K562 (cell line): ENCODE results near the gene TMEM143. TPM values are rescaled to one million over a fixed set of nuclear protein-coding genes. Genes with fewer than 3 reads are reported as not detected.

ENCODE experiments used
- BRD9 ChIP-seq: fragments of 450-650 bp; IDR thresholded peaks from 2 replicates; pipeline ENCODE4 v1.6.1; 2018; ENCODE audit warnings: low read depth; ENCODE audit not compliant: partially characterized antibody
- DNMT1 ChIP-seq: fragments of 450-650 bp; IDR thresholded peaks from 2 replicates; pipeline ENCODE4 v1.6.1; 2016; ENCODE audit warnings: antibody characterized with exemption, mild to moderate bottlenecking
- ERF ChIP-seq: fragments of 450-650 bp; formaldehyde crosslinking; IDR thresholded peaks from 2 replicates; pipeline ENCODE4 v1.4.0; 2020; ENCODE audit warnings: mild to moderate bottlenecking, mixed read lengths
- FOXP1 ChIP-seq: sonication (generic); formaldehyde crosslinking; IDR thresholded peaks from 2 replicates; pipeline ENCODE4 v1.8.0; 2022; ENCODE audit warnings: mild to moderate bottlenecking, missing genetic modification reagents
- FUS ChIP-seq: fragments of 200-400 bp; formaldehyde crosslinking; optimal IDR thresholded peaks from 2 replicates; pipeline ENCODE3; 2017; ENCODE audit warnings: low read depth, low read length
- GABPB1 ChIP-seq: sonication (generic); formaldehyde crosslinking; IDR thresholded peaks from 2 replicates; pipeline ENCODE4 v1.8.0; 2022; ENCODE audit warnings: mild to moderate bottlenecking, missing genetic modification reagents
- GMEB1 ChIP-seq: fragments of 250-450 bp; sonication (Bioruptor Pico); IDR thresholded peaks from 2 replicates; pipeline ENCODE4 v1.4.0; 2020; ENCODE audit warnings: mild to moderate bottlenecking
- HMBOX1 ChIP-seq: sonication (generic); IDR thresholded peaks from 2 replicates; pipeline ENCODE4 v1.6.1; 2016
- HMGN3 ChIP-seq: IDR thresholded peaks from 2 replicates; pipeline ENCODE4 v1.6.1; 2011; ENCODE audit warnings: borderline replicate concordance, low read depth, mild to moderate bottlenecking, mixed read lengths, low read length; ENCODE audit not compliant: insufficient read length; ENCODE audit errors: extremely low read depth
- JUNB ChIP-seq: fragments of 450-650 bp; formaldehyde crosslinking; conservative IDR thresholded peaks from 2 replicates; pipeline ENCODE4 v1.4.0; 2020; ENCODE audit warnings: mild to moderate bottlenecking
- NFIX ChIP-seq: fragments of 250-450 bp; sonication (Bioruptor Pico); IDR thresholded peaks from 2 replicates; pipeline ENCODE4 v1.4.0; 2020; ENCODE audit warnings: low read depth, mild to moderate bottlenecking, moderate library complexity
- RFX7 ChIP-seq: fragments of 250-450 bp; sonication (Bioruptor Pico); IDR thresholded peaks from 2 replicates; pipeline ENCODE4 v1.5.1; 2021; ENCODE audit warnings: mild to moderate bottlenecking
- RUNX1 ChIP-seq: sonication (generic); IDR thresholded peaks from 2 replicates; pipeline ENCODE4 v1.6.1; 2016; ENCODE audit warnings: antibody characterized with exemption, low read depth
- SIN3A ChIP-seq, 2 experiments: fragments of 150-350 bp in 1 of 2; IDR thresholded peaks; 2 replicates each; pipeline ENCODE4 v1.6.1; 2011 to 2016; ENCODE audit warnings: borderline replicate concordance in 2 of 2, low read depth in 2 of 2, low read length in 2 of 2, mild to moderate bottlenecking in 2 of 2, moderate library complexity in 2 of 2; ENCODE audit not compliant: control insufficient read depth in 1 of 2
- TAL1 ChIP-seq: fragments of 450-650 bp; IDR thresholded peaks from 2 replicates; pipeline ENCODE4 v1.6.1; 2016; ENCODE audit warnings: mild to moderate bottlenecking
- TFAP4 ChIP-seq: sonication (generic); formaldehyde crosslinking; IDR thresholded peaks from 2 replicates; pipeline ENCODE4 v1.8.0; 2022; ENCODE audit warnings: missing genetic modification reagents, mild to moderate bottlenecking, moderate library complexity, borderline replicate concordance
- WHSC1 ChIP-seq: IDR thresholded peaks from one replicate; pipeline ENCODE4 v1.6.1; 2012; ENCODE audit warnings: low read length, control low read depth, inconsistent platforms
- ZBTB7A ChIP-seq: IDR thresholded peaks from 2 replicates; pipeline ENCODE4 v1.6.1; 2011; ENCODE audit warnings: low read depth, mild to moderate bottlenecking, low read length, moderate library complexity, borderline replicate concordance; ENCODE audit not compliant: control insufficient read depth
- ZFP1 ChIP-seq: fragments of 450-650 bp; formaldehyde crosslinking; IDR thresholded peaks from 2 replicates; pipeline ENCODE4 v1.4.0; 2020; ENCODE audit warnings: mild to moderate bottlenecking, mixed read lengths
- ZNF134 ChIP-seq: fragments of 250-450 bp; sonication (Bioruptor Pico); conservative IDR thresholded peaks from 2 replicates; pipeline ENCODE4 v1.4.0; 2020
- ZNF79 ChIP-seq: fragments of 250-450 bp; sonication (Bioruptor Pico); IDR thresholded peaks from 2 replicates; pipeline ENCODE4 v1.4.0; 2020; ENCODE audit warnings: low read depth, mild to moderate bottlenecking, moderate library complexity
- polyA plus RNA-seq, 8 experiments: library from polyadenylated mRNA; depleted of rRNA in 4 of 8; stranded (reverse) in 5 of 8; unstranded in 3 of 8; fragments of >200 nt; fragmentation: Nextera tagmentation in 2 of 8; fragmentation: Illumina TruSeq in 1 of 8; extraction: Ambion mirVana in 2 of 8; extraction: Trizol in 1 of 8; gene quantifications; 2 replicates each; pipeline versions ENCODE4 v1.2.1 to v1.2.3, GENCODE V29; 2011 to 2014; ENCODE audit warnings: inconsistent platforms in 1 of 8, missing spikeins in 1 of 8
- total RNA-seq, 7 experiments: library from RNA; depleted of rRNA in 6 of 7; stranded (reverse); fragments of >200 nt in 6 of 7; fragmentation: Illumina TruSeq in 2 of 7; extraction: Trizol in 2 of 7; gene quantifications; 2 replicates each; pipeline versions ENCODE4 v1.2.1 to v1.2.3, GENCODE V29; 2011 to 2021; ENCODE audit warnings: low replicate concordance in 1 of 7
- TF ChIP-seq, protein P1 (sequence below): fragments of 250-450 bp; sonication (Bioruptor Pico); IDR thresholded peaks from 2 replicates; pipeline ENCODE4 v1.8.0; 2021; ENCODE audit warnings: mild to moderate bottlenecking, moderate library complexity

Gene TMEM143
- total and polyA plus RNA-seq, 9 of the 15 experiments (the other 6 are each of a cell fraction or from before 2014, with no cell fraction given) = 0.66 to 8.8 (median 4.3) TPM

DNA sequence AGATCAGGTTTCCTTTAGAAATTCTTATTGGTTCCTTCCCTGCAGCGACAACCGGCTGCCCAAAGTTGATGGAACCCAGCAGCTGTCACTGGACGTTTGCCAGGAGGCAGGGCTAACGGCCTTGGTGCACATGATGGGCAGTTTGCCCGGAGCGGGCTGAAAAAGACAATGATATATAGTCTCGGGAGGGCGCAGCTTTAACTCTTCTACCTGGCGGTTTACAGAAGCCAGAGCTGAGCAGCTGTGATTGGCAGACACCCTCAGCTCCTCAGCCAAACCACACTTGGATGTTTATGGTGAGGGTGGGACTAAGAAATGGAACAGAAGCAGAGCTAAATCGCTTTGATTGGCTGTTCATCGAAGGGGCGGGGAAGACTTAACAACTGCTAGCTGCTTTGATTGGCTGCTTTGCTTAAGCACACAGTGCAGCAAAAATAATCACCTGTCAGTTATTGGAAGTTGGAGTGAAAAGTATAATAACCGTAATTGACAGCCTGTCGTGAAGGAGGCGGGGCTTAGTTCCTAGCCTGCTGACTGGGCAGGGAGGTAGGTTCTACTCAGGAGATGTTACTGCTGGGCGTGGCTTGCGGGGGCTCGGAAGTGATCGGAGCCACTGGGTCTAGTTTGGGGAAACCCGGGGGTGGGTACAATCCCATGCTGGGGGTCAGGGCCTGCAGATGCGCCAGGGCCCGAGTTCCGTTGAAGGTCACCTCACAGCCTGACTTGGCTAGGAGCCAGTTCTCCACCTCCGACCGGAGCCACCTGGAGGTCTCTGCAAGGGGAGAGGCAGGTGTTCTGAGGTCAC, 30.9 kb downstream of the TMEM143 start (continued):
- TF ChIP-seq GMEB1 (CRISPR knock-in tag) = no peak
- TF ChIP-seq ERF (CRISPR knock-in tag) = no peak
- TF ChIP-seq, protein P1, sequence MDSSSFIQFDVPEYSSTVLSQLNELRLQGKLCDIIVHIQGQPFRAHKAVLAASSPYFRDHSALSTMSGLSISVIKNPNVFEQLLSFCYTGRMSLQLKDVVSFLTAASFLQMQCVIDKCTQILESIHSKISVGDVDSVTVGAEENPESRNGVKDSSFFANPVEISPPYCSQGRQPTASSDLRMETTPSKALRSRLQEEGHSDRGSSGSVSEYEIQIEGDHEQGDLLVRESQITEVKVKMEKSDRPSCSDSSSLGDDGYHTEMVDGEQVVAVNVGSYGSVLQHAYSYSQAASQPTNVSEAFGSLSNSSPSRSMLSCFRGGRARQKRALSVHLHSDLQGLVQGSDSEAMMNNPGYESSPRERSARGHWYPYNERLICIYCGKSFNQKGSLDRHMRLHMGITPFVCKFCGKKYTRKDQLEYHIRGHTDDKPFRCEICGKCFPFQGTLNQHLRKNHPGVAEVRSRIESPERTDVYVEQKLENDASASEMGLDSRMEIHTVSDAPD (CRISPR knock-in tag) = no peak
- TF ChIP-seq SIN3A (IDR thresholded peaks at IDR 0.05; ENCODE audit: borderline replicate concordance in 2 of 2, control insufficient read depth in 1 of 2, low read depth in 2 of 2, low read length in 2 of 2) = peak; percentile 66 to 69; a peak in 1 of 4 replicates
- 0 out of 2 replicates have a peak, but pooled peaks have one; percentile 33 for TF ChIP-seq RFX7 (CRISPR knock-in tag)
- TF ChIP-seq TAL1 = no peak; the same call in 1 of the 2 replicates
- no peak for TF ChIP-seq JUNB (CRISPR knock-in tag)
- TF ChIP-seq TFAP4 = peak; percentile 99
- TF ChIP-seq FUS = no peak
- TF ChIP-seq ZNF134 (CRISPR knock-in tag) = no peak
- no peak for TF ChIP-seq BRD9
- no peak for TF ChIP-seq DNMT1
- TF ChIP-seq ZFP1 (CRISPR knock-in tag) = no peak
- TF ChIP-seq HMGN3 = no peak
- TF ChIP-seq ZBTB7A = peak; percentile 33; the same call in 1 of the 2 replicates
- no peak for TF ChIP-seq ZNF79 (CRISPR knock-in tag)
- no peak for TF ChIP-seq RUNX1
- no peak for TF ChIP-seq FOXP1
- peak; percentile 66; the same call in 1 of the 2 replicates for TF ChIP-seq HMBOX1
- TF ChIP-seq NFIX (CRISPR knock-in tag) = peak; percentile 68
- TF ChIP-seq WHSC1 = no peak
- peak; percentile 14; the same call in 1 of the 2 replicates for TF ChIP-seq GABPB1
